Suprapubic skin (tissue), 4 donors: ENCODE data around the gene EVA1A.

Source experiments
- POLR2A ChIP-seq, 2 donors: fragments of 450-650 bp; IDR thresholded peaks; one replicate each; pipeline ENCODE4 v1.6.1; 2017; ENCODE audit warnings: antibody characterized with exemption in 2 of 2, mild to moderate bottlenecking in 2 of 2, moderate library complexity in 2 of 2
- POLR2AphosphoS5 ChIP-seq, 3 donors: sonication (generic); formaldehyde crosslinking; IDR thresholded peaks; one replicate each; pipeline ENCODE4 v1.6.1; 2017; ENCODE audit warnings: antibody characterized with exemption in 3 of 3

- TF ChIP-seq POLR2AphosphoS5 (IDR thresholded peaks at IDR 0.05) (no peak), POLR2A (IDR thresholded peaks at IDR 0.05) (no peak)
Observed at GRCh38 chr2:75551434-75551833, 9.3 kb downstream of the EVA1A start.
